Erythroblast (primary cell): Measurements from ENCODE around the gene TMPRSS15.

Experiments used
- GATA1 ChIP-seq: IDR thresholded peaks from 2 replicates; pipeline ENCODE4 v1.6.1; 2011; ENCODE audit warnings: low read depth, mild to moderate bottlenecking, control low read depth, low read length, moderate library complexity
- POLR2A ChIP-seq: IDR thresholded peaks from 2 replicates; pipeline ENCODE4 v1.6.1; 2011; ENCODE audit warnings: mild to moderate bottlenecking, low read length

GRCh38 chr21:18369115-18369514, 34.5 kb downstream of the TMPRSS15 start:
- no peak for TF ChIP-seq POLR2A
- no peak for TF ChIP-seq GATA1
